Measurements from ENCODE around the gene CLIP4.

CLIP4 gene

DNA sequence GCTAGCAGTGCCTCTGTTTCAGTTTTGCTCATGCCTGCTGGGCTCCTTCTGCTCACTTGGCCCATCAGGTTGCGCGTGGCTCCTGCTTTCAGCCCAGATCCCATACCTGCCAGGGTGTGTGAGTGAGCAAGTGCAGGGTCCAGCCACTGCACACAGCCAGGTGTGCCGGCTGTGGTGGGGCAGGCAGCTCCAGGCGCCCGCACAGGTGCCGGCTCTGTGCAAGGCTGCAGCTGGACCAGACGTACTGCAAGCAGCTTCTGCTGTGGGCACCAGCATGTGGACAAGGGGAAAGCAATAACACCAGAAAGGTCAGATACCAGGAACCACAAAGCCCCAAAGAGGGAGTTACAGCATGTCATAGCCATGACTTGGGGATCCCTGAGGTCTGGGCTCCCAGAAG is 35.3 kb upstream of the CLIP4 start:
- 91% methylated on average over 7 of the region's 7 CpGs for WGBS
- H3K79me1 ChIP-seq (replicated peaks; ENCODE audit: low read length, poor library complexity, severe bottlenecking), result no peaks in the 10 kb centered on the region
- no peak overlapping the region for H3K4ac ChIP-seq (ENCODE audit: low read depth in 1 of 2, low read length in 2 of 2)
- no peak overlapping the region for H3K27ac ChIP-seq (ENCODE audit: low read length, poor library complexity, severe bottlenecking)
- no peak overlapping the region for H3K4me3 ChIP-seq (ENCODE audit: insufficient read depth in 1 of 2, low read depth in 1 of 2, low read length in 2 of 2)
- H3K14ac ChIP-seq (ENCODE audit: low read length in 2 of 2), result no peak overlapping the region
- no peak overlapping the region for H3K18ac ChIP-seq (ENCODE audit: low read depth in 1 of 2, low read length in 2 of 2)
- H3K4me1 ChIP-seq (ENCODE audit: control insufficient read depth, insufficient read depth, low read depth, low read length), result peaks cover 4% of the 10 kb centered on the region
- no peaks in the 10 kb centered on the region for H3K36me3 ChIP-seq (ENCODE audit: control insufficient read depth in 1 of 2, insufficient read depth in 2 of 2, low read depth in 1 of 2, low read length in 2 of 2)
- H2BK12ac ChIP-seq (ENCODE audit: low read length in 2 of 2), result no peak overlapping the region
- no peak overlapping the region for H4K91ac ChIP-seq (ENCODE audit: low read length)
- H2AFZ ChIP-seq (ENCODE audit: low read depth, low read length), result no peak overlapping the region
- H2AK5ac ChIP-seq (ENCODE audit: low read length, severe bottlenecking), result no peak overlapping the region
- no peak overlapping the region for H3K4me2 ChIP-seq (ENCODE audit: low read length, poor library complexity, severe bottlenecking)
- no peaks in the 10 kb centered on the region for H3K27me3 ChIP-seq (ENCODE audit: control insufficient read depth in 1 of 2, insufficient read depth in 1 of 2, low read length in 2 of 2)
- H2BK5ac ChIP-seq (ENCODE audit: low read depth, low read length, poor library complexity, severe bottlenecking), result no peak overlapping the region
- H3K9ac ChIP-seq (ENCODE audit: low read length), result no peak overlapping the region
- no peak overlapping the region for H4K8ac ChIP-seq (ENCODE audit: low read length)
- H3K9me3 ChIP-seq (ENCODE audit: control insufficient read depth, low read length), result peaks cover 9% of the 10 kb centered on the region
- no peak overlapping the region for H2BK120ac ChIP-seq (ENCODE audit: low read depth, low read length)
- H3K23ac ChIP-seq (ENCODE audit: low read length in 2 of 2), result no peak overlapping the region
- H2BK15ac ChIP-seq (ENCODE audit: low read depth, poor library complexity, severe bottlenecking), result no peak overlapping the region
- no peak for DNase-seq

DNA sequence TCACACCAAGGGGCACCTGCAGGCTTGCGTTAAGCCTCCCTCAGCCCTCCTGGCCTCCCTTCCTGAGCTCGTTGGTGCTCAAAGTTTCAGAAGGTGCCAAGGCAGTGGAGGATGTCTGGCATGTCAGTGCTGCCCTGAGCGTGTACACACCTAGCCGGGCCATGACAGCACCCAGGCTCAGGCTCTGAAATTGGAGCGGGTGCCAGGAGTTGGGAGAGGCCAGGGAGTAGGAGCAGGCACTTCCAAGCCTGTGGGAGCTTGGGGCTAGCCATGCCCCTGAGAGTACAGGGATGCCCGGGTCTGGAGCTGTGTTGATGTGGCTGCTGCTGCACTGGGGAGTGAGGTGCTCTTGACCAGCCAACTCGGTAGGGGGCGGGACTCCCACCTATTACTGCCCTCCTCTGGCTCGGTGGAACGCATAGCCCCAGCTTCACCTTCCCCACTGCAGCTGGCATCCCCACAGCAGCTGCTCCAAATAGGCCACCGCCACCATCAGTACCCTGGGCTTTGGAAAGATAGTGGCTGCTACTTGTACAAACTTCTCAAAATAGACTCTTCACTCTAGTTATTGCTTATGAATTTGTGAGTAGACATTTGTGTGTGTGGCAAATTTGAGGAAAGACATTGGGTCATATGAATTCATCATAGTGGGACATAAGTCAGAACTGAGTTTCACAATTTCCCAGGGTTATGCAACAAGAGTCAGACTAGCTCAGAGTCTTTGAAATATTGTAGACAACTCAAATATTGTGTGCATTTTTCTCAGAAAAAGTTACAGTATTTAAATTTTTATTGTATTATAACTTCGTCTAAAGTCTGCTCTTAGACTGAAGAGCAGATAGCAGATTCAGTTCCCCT is 34.1 kb upstream of the CLIP4 start:
- H2BK15ac ChIP-seq (ENCODE audit: low read depth, poor library complexity, severe bottlenecking), result no peak overlapping the region
- H3K4me3 ChIP-seq (ENCODE audit: insufficient read depth in 1 of 2, low read depth in 1 of 2, low read length in 2 of 2), result no peak overlapping the region
- no peak overlapping the region for H3K4ac ChIP-seq (ENCODE audit: low read depth in 1 of 2, low read length in 2 of 2)
- H4K91ac ChIP-seq (ENCODE audit: low read length), result no peak overlapping the region
- H3K14ac ChIP-seq (ENCODE audit: low read length in 2 of 2), result peak overlapping the region in 1 of 2 experiments; percentile 5
- H2AK5ac ChIP-seq (ENCODE audit: low read length, severe bottlenecking), result no peak overlapping the region
- 88% methylated on average over 10 of the region's 12 CpGs for WGBS
- DNase-seq, result peak; percentile 22
- no peak overlapping the region for H2AFZ ChIP-seq (ENCODE audit: low read depth, low read length)
- peaks cover 9% of the 10 kb centered on the region for H3K9me3 ChIP-seq (ENCODE audit: control insufficient read depth, low read length)
- no peak overlapping the region for H2BK5ac ChIP-seq (ENCODE audit: low read depth, low read length, poor library complexity, severe bottlenecking)
- no peak overlapping the region for H4K8ac ChIP-seq (ENCODE audit: low read length)
- H3K4me1 ChIP-seq (ENCODE audit: control insufficient read depth, insufficient read depth, low read depth, low read length), result peaks cover 4% of the 10 kb centered on the region
- H3K4me2 ChIP-seq (ENCODE audit: low read length, poor library complexity, severe bottlenecking), result no peak overlapping the region
- no peaks in the 10 kb centered on the region for H3K27me3 ChIP-seq (ENCODE audit: control insufficient read depth in 1 of 2, insufficient read depth in 1 of 2, low read length in 2 of 2)
- no peak overlapping the region for H2BK12ac ChIP-seq (ENCODE audit: low read length in 2 of 2)
- no peak overlapping the region for H2BK120ac ChIP-seq (ENCODE audit: low read depth, low read length)
- no peak overlapping the region for H3K18ac ChIP-seq (ENCODE audit: low read depth in 1 of 2, low read length in 2 of 2)
- no peaks in the 10 kb centered on the region for H3K36me3 ChIP-seq (ENCODE audit: control insufficient read depth in 1 of 2, insufficient read depth in 2 of 2, low read depth in 1 of 2, low read length in 2 of 2)
- no peak overlapping the region for H3K27ac ChIP-seq (ENCODE audit: low read length, poor library complexity, severe bottlenecking)
- H3K9ac ChIP-seq (ENCODE audit: low read length), result no peak overlapping the region
- no peaks in the 10 kb centered on the region for H3K79me1 ChIP-seq (replicated peaks; ENCODE audit: low read length, poor library complexity, severe bottlenecking)
- no peak overlapping the region for H3K23ac ChIP-seq (ENCODE audit: low read length in 2 of 2)

DNA sequence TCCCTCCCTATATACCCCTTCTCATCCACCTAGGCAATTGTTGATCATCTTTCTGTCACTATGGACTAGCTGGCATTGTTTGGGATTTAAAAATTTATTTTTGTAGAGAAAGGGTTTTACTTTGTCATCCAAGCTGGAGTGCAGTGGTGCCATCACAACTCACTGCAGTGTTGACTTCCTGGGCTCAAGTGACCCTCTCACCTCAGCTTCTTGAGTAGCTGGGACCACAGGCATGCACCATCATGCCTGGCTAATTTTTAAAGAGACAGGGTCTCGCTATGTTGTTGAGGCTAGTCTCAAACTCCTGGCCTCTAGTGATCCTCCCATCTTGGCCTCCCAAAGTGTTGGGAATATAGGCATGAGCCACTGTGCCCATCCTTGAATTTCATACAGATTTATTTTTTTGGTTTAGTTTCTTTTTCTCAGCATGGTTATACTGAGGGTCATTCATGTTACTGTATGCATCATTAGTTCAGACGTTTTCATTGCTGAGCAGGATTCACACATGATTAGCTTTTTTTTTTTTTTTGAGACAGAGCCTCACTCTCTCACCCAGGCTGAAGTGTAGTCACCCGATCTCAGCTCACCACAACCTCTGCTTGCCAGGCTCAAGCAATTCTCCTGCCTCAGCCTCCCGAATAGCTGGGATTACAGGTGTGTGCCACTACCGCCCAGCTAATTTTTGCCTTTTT is 32.3 kb upstream of the CLIP4 start:
- Histone ChIP-seq H3K36me3 (ENCODE audit: control insufficient read depth in 1 of 2, insufficient read depth in 2 of 2, low read depth in 1 of 2, low read length in 2 of 2) (no peaks in the 10 kb centered on the region), H3K79me1 (replicated peaks; ENCODE audit: low read length, poor library complexity, severe bottlenecking) (no peaks in the 10 kb centered on the region), H3K27ac (ENCODE audit: low read length, poor library complexity, severe bottlenecking) (no peak overlapping the region), H3K27me3 (ENCODE audit: control insufficient read depth in 1 of 2, insufficient read depth in 1 of 2, low read length in 2 of 2) (no peaks in the 10 kb centered on the region), H3K9me3 (ENCODE audit: control insufficient read depth, low read length) (peaks cover 9% of the 10 kb centered on the region), H3K9ac (ENCODE audit: low read length) (no peak overlapping the region), H2AK5ac (ENCODE audit: low read length, severe bottlenecking) (no peak overlapping the region), H3K4me1 (ENCODE audit: control insufficient read depth, insufficient read depth, low read depth, low read length) (peaks cover 4% of the 10 kb centered on the region), H4K91ac (ENCODE audit: low read length) (no peak overlapping the region), H3K4me2 (ENCODE audit: low read length, poor library complexity, severe bottlenecking) (no peak overlapping the region), H2BK12ac (ENCODE audit: low read length in 2 of 2) (no peak overlapping the region), H2BK15ac (ENCODE audit: low read depth, poor library complexity, severe bottlenecking) (no peak overlapping the region), H4K8ac (ENCODE audit: low read length) (no peak overlapping the region), H3K4me3 (ENCODE audit: insufficient read depth in 1 of 2, low read depth in 1 of 2, low read length in 2 of 2) (no peak overlapping the region), H3K23ac (ENCODE audit: low read length in 2 of 2) (no peak overlapping the region), H2AFZ (ENCODE audit: low read depth, low read length) (no peak overlapping the region), H2BK5ac (ENCODE audit: low read depth, low read length, poor library complexity, severe bottlenecking) (no peak overlapping the region), H3K18ac (ENCODE audit: low read depth in 1 of 2, low read length in 2 of 2) (no peak overlapping the region), H2BK120ac (ENCODE audit: low read depth, low read length) (no peak overlapping the region), H3K4ac (ENCODE audit: low read depth in 1 of 2, low read length in 2 of 2) (no peak overlapping the region), H3K14ac (ENCODE audit: low read length in 2 of 2) (no peak overlapping the region)
- no peak for DNase-seq
- whole genome bisulfite sequencing, result 89% methylated on average over 4 of the region's 5 CpGs

DNA sequence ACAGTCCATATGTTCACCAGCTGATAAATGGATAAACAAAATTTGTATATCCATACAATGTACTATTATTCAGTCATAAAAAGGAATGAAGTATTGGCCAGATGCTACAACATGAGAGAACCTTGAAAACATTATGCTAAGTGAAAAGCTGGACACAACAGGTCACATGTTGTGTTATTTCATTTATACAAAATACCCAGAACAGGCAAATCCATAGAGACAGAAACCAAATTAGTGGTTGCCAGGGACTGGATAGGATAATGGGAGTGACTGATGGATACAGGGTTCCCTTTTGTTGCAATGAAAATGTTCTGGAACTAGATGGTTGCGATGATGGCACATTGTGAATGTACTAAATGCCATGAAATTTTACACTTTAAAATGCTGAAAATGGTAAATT is 30.7 kb upstream of the CLIP4 start:
- H3K14ac ChIP-seq (ENCODE audit: low read length in 2 of 2), result no peak overlapping the region
- peaks cover 4% of the 10 kb centered on the region for H3K9me3 ChIP-seq (ENCODE audit: control insufficient read depth, low read length)
- WGBS, result no CpG with 5 or more reads among the region's 1 CpG
- H3K18ac ChIP-seq (ENCODE audit: low read depth in 1 of 2, low read length in 2 of 2), result no peak overlapping the region
- no peak overlapping the region for H4K91ac ChIP-seq (ENCODE audit: low read length)
- no peak overlapping the region for H2BK120ac ChIP-seq (ENCODE audit: low read depth, low read length)
- no peak overlapping the region for H4K8ac ChIP-seq (ENCODE audit: low read length)
- no peak overlapping the region for H3K4ac ChIP-seq (ENCODE audit: low read depth in 1 of 2, low read length in 2 of 2)
- no peak overlapping the region for H2AK5ac ChIP-seq (ENCODE audit: low read length, severe bottlenecking)
- H2BK5ac ChIP-seq (ENCODE audit: low read depth, low read length, poor library complexity, severe bottlenecking), result no peak overlapping the region
- H3K27me3 ChIP-seq (ENCODE audit: control insufficient read depth in 1 of 2, insufficient read depth in 1 of 2, low read length in 2 of 2), result no peaks in the 10 kb centered on the region
- H3K23ac ChIP-seq (ENCODE audit: low read length in 2 of 2), result no peak overlapping the region
- H3K36me3 ChIP-seq (ENCODE audit: control insufficient read depth in 1 of 2, insufficient read depth in 2 of 2, low read depth in 1 of 2, low read length in 2 of 2), result no peaks in the 10 kb centered on the region
- no peak overlapping the region for H3K9ac ChIP-seq (ENCODE audit: low read length)
- no peak overlapping the region for H3K4me2 ChIP-seq (ENCODE audit: low read length, poor library complexity, severe bottlenecking)
- DNase-seq, result no peak
- no peak overlapping the region for H2BK15ac ChIP-seq (ENCODE audit: low read depth, poor library complexity, severe bottlenecking)
- H3K4me1 ChIP-seq (ENCODE audit: control insufficient read depth, insufficient read depth, low read depth, low read length), result peaks cover 4% of the 10 kb centered on the region
- no peak overlapping the region for H3K4me3 ChIP-seq (ENCODE audit: insufficient read depth in 1 of 2, low read depth in 1 of 2, low read length in 2 of 2)
- H3K27ac ChIP-seq (ENCODE audit: low read length, poor library complexity, severe bottlenecking), result no peak overlapping the region
- H2AFZ ChIP-seq (ENCODE audit: low read depth, low read length), result no peak overlapping the region
- H3K79me1 ChIP-seq (replicated peaks; ENCODE audit: low read length, poor library complexity, severe bottlenecking), result no peaks in the 10 kb centered on the region
- H2BK12ac ChIP-seq (ENCODE audit: low read length in 2 of 2), result no peak overlapping the region
